Esophagus muscularis mucosa (tissue), 4 donors: ENCODE results near the gene KANTR.

Source experiments
- CTCF ChIP-seq, 3 experiments: fragments of 200-600 bp in 2 of 3; fragments of 450-650 bp in 1 of 3; sonication (generic) in 2 of 3; IDR thresholded peaks; one replicate each; pipeline ENCODE4 v1.5.1; 2017 to 2019; ENCODE audit warnings: antibody characterized with exemption in 3 of 3, mild to moderate bottlenecking in 2 of 3, moderate library complexity in 1 of 3
- EP300 ChIP-seq: sonication (generic); formaldehyde crosslinking; IDR thresholded peaks from one replicate; pipeline ENCODE4 v1.6.1; 2017; ENCODE audit warnings: antibody characterized with exemption
- POLR2A ChIP-seq: fragments of 450-650 bp; IDR thresholded peaks from one replicate; pipeline ENCODE4 v1.6.1; 2017; ENCODE audit warnings: antibody characterized with exemption, moderate library complexity, mild to moderate bottlenecking, low read depth

GRCh38 chrX:53153581-53153980 lies 59.6 kb downstream of the KANTR start:
- no peak for TF ChIP-seq CTCF (IDR thresholded peaks at IDR 0.05)
- TF ChIP-seq POLR2A: no peak
- TF ChIP-seq EP300: no peak
